Measurements from ENCODE around the gene PIEZO2.
"Not testable (repeated sequence)": the region's sequence is repeated elsewhere in the genome, so short reads cannot be mapped to it uniquely, and the experiment has no call there.

Gene PIEZO2

DNA sequence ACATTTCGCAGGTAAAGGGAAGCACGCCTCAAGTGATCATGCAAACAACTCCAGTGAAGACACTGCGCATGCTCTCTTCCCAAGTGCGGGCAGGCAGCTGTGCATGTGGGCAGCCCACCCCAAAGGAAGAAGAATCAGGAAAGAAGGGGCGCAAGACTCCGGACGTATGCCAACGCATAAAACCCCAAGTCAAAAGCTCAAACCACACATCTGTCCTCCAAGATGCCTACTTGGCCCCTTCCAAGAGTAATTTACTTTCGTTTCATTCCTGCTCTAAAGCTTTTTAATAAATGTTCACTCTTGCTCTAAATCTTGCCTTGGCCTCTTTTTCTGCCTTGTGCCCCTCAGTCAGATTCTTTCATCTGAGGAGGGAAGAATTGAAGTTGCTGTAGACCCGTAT lies 254.9 kb downstream of the PIEZO2 start:
- DNase-seq (ENCODE audit: low spot score), result no peak

DNA sequence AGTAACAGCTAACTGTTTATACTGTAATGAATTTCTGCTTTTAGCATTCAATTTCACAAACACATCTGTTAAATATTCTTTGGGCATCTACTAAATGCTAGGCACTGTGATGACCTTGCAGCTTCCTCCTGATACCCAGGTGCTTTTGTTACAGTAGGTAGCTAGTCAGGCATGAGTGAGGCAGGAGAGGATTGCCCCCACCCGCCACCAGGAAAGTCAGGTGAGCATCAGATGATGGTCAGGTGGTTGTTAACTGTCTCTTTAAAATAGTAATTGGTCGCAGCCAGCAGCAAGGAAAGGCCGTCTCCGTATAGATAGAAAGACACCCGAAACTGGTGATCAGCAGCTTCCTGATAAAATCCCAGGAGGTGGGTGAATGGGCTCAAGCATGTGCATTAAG lies 255.6 kb downstream of the PIEZO2 start:
- DNase-seq (ENCODE audit: low spot score), result no peak

DNA sequence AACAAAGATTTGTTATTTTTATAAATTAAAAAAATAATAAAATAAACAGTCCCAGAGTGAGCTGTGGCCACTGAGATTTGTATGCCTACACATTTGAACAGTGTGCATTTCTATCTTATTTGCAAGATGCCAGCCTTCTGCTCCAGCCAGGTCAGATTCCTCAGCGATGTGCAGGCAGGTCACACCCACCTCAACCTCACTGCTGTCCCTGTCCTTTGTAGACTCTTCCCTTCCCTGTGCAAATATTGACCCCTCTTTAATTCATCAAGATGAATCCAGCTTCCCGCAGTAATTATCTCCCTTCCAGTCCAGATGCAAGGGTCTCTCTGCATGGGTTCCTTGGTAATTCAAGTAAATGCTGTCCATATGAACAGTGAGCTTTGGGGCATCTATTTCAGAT lies 256.2 kb downstream of the PIEZO2 start:
- DNase-seq (ENCODE audit: low spot score), result no peak

DNA sequence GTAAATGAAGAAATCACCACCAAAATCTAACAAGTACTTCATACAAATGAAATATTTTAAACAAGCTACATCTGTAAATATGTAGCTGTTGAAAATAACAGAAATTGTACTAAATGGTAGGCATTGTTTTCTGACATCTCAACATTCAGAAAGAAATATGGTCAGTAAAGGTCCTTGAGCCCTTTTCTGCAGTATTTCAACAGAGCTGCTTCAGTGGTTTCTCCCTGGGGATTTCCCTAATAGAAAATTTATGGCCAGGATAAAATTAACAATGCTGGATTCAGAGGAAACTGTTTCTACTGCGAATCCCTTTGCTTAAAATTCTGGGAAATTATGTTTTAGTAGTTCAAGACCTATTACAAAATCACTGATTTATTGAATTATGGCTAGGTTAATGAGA lies 256.6 kb downstream of the PIEZO2 start:
- DNase-seq (ENCODE audit: low spot score), result no peak

DNA sequence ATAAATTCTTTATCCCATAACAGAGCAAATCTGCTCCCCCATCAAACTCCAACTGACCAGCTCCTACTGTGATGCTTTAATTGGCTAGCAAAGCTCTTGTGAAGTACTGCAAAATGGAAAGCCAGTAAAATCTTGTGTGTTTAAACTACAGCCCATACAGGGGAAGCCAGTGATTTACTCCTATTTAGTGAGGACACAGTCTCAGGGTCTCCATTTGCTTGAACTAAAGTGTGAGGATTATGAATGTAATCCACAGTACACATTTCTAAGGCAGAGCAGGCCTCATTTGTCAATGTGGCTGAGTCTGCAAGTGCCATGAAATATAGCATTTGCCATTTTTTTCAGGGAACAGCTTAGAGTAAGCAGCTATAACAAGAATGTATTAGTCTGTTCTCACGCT lies 259.3 kb downstream of the PIEZO2 start:
- DNase-seq (ENCODE audit: low spot score), result no peak

DNA sequence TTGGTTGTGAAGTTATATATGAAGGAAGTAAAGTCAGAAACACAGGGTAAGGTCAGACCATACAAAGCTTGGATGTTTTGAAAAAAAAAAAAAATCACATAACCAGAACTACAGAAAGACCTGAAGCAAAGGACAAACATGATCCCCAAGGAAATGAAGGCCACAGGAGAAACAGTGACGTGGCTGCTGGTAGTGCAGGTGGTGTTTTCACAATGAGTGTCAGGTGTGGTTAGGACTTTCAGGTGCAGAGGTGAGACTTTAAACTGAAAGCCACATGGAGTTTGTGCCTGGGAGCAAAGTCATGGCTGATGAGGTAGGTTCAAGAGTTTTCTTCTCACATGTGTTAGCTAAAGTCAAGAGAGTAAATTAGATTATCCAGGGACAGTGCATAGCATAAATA lies 270.7 kb downstream of the PIEZO2 start:
- no peak for DNase-seq (ENCODE audit: low spot score)

DNA sequence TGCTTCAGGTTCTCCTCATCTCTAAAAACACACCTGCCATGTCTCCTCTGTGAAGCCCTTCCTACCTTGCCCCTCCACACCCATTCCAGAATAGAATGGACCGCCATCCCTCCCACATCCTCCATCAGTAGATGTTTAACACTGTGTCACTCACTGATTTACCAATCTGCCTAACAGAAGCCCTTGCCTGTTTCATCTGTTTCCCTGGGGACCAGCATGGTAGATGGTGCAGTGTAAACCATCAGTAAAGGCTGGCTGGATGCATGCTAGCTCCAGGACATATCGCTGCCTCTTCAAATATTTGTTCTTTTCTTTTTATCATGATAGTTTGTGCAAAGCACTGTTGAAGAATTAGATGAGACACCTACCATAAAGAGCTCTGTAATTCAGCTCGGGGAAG lies 271.4 kb downstream of the PIEZO2 start:
- no peak for DNase-seq (ENCODE audit: low spot score)

DNA sequence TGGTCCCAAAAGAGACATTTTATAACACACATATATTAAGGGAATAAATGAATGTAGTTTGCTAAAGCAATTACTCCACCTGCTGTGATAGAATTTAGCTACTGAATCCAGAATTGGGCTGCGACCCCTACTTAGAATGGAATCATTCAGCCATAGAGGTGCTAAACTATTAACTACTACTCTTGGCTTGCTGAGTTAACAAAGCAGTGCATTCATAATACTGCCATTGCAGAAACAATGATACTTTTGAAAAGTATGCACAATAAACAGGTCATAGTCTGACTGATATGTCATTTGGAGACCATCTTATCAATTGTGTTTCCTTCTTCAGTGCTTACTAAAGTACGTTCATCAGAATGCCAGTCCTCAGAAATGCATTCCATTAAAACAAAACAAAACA lies 273.6 kb downstream of the PIEZO2 start:
- no peak for DNase-seq (ENCODE audit: low spot score)

DNA sequence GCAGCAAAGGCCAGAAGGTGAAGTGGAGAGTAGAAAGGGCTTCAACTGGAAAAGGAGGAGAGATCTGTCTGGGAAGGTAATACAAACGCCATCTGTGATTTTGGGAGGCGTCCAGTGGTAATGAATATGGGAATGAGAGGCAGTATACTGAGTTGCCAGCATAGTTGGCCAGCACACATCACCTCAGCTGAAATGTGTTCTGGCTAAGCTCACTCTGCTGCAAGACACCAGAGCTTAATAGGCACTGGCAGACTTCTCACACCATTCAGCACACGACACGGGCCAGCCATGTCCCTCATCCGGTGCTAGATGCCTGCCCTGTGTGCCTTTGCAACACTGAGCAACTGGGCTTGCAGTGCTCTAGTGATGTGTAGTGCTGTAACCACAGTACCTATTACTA lies 277.1 kb downstream of the PIEZO2 start:
- DNase-seq (ENCODE audit: low spot score), result no peak

DNA sequence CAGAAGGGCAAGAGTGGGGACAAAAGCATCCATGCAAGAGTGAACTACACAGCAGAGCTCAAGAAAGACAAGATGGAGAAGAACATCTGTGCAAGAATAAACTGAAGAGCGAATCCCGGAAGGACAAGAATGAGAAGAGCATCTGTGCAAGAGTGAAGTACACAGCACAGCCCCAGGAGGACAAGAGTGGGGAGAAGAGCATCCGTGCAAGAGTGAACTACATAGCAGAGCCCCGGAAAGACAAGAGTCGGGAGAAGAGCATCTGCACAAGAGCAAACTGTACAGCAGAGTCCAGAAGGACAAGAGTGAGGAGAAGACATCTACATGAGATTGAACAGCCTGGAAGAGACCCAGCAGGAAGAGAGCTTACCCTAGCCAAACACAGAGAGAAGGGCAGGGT lies 284.6 kb downstream of the PIEZO2 start:
- no peak for DNase-seq (ENCODE audit: low spot score)

DNA sequence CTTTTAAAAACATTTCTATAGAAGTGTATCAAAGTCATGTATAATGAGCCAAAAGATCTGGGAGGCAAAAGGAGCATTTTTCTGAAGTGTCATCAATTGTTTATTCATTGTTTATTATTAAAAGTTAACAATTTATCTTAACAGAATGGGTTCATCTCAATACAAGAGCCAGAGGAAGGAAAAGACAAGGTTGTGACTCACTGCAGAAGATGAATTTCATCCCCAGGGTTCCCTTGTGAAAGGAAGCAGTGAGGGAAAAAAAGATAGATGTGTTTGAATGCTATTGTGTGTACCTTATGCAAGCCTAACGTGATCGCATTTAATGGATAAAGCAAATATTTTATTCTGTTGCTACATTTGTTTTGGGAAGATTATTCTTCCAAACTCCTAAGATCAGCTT lies 286.3 kb downstream of the PIEZO2 start:
- no peak for DNase-seq (ENCODE audit: low spot score)

DNA sequence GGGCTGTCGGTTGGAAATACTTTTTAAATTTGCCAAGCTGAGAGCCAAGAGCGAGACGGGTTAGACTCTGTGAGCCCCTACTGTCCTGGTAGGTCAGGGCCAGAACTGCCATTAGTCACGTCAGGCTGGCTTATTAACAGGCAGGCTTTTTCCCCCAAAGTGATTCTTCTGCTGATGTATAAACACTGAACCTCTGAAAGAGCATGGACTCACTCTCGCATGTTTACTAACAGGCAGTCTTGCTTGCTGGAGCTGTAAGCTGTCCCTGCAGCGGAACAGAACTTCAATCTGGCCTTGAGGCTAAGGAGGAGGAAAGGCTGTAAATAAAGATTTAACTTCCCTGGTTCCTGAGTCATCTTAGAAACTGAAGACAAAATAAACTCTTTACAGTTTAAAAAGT lies 288.4 kb downstream of the PIEZO2 start:
- DNase-seq (ENCODE audit: low spot score), result no peak

DNA sequence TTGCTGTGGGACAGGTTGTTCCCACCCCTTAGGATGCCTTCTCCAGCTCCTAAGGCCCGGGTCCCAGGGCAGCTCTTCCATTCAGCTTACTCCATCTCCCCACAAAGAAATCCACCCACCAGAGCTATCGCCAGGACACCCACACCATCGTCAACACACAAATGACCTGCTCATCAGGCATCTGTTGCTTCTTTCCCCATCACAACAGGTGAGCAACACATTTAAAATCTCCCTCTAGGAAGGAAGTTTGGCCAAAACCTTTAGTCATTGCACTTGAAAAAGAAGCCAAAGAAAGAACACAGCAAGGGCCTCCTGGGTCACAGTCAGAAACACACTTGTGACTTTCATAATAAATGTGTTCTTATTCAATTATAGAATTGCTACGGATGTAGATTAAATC lies 289.0 kb downstream of the PIEZO2 start:
- no peak for DNase-seq (ENCODE audit: low spot score)

DNA sequence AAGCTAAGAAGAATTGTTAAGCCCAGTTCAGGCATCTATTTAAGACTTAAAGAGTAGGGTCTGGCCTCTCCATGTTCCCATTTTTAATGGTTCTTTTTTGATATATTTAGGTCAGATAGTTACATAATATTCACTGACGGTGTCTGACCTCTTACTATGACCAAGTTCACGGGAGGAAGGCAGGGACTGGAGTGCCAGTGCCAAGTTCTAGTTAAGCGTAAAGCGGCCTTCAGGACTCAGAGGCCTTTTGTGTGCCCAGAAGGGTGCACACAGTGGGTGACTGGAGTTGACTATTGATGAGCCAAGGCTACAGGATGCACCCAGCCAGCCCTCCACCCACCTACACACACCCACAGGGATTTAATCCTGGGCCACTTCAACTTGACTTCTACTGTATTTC lies 290.9 kb downstream of the PIEZO2 start:
- no peak for DNase-seq (ENCODE audit: low spot score)

DNA sequence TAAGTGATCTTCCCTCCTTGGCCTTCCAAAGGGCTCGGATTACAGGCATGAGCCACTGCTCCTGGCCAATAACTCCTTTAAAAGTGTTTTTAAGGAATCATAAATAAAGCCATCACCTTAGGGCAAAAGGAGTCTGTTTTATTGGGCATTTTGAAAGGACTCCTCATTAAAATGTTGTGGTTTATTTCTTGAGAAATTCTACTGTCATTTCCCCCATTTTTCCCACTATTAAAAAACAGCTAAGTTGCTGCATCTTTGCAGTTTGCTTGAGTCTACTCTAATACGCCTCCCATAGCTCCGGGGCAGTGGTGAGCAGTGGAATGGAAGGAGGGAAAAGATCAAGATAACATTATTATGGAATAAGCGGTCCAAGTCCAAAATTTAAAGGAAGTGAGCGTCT lies 293.2 kb downstream of the PIEZO2 start:
- no peak for DNase-seq (ENCODE audit: low spot score)

DNA sequence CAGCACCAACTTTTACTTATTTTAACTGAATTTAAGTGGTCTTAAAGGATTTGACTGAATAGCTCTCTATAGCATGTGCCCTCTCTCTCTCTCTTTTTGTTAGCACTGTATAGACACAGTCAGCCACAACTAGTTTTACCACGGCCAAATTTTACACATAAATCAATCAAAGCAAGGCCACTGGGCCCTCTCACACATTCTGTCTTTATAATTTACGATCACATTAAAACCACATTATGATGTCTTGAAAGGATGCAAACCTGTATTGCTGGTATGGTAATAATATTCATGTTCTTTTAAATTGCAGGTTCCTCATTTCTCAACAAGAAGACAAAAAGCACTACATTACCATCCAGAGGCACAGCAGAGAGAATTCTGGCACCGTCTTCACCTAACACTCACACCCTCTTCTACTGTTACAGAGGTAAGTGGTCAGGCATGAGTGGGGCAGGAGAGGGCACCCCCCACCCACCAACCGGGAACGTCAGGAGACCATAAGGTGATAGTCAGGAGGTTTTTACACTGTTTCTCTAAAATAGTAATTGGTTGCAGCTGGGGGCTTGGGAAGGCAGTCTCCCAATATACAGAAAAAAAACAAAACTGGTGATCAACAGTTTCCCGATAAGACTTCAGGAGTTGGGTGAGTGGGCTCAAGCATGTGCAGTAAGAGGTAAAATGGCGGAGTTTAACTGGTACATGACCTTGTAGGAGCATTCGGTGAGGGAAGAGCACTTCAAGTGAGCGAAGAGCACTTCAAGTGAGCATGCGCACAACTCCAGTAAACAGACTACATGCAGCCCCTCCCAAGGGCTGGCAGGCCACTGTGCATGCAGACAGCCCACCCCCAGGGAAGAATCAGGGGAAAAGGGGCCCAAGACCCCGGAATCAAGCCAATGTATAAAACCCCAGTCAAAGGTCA lies 296.7 kb downstream of the PIEZO2 start:
- DNase-seq (ENCODE audit: low spot score), result no peak

DNA sequence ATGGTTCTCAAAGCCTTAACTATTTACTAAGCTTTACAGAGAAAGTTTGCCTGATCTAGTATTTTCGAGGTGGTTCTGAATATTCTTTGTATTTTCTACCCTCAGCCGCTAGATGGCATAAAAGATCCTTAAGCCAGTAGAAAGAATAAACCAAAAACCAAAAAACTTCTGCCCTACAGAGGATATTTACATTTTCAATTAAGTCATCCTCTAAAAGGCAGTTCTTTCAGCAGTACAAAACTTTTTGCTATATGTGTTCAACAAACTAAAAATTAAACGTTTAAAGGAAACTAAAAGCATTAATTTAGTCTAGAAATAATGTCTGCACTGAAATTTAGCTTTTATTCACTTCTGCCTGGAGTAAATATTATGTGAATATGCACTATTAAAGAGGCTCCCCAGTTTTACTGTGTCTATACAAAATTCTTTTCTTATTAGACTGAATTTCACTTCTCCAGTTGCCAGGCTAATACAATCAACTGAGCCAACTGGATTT lies 297.5 kb downstream of the PIEZO2 start:
- no peak for DNase-seq (ENCODE audit: low spot score)

DNA sequence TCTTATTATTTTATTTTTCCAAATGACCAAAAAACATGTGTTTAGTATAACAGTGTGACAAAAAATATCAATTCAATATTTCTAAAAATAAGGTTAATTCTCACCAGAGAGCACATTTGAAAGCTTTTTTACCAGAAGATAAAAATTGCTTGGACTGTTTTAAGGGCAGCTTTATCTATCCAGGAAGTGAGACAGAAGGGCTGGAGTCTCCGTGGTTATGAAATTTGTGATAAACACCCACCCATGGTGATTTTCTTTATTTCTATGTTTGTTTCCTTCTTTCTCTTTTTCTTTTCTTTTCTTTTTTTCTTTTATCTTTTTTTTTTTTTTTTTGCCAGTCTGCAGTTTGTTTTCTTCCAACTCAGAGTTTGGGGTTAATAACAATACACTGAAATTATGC lies 298.5 kb downstream of the PIEZO2 start:
- DNase-seq (ENCODE audit: low spot score), result no peak

DNA sequence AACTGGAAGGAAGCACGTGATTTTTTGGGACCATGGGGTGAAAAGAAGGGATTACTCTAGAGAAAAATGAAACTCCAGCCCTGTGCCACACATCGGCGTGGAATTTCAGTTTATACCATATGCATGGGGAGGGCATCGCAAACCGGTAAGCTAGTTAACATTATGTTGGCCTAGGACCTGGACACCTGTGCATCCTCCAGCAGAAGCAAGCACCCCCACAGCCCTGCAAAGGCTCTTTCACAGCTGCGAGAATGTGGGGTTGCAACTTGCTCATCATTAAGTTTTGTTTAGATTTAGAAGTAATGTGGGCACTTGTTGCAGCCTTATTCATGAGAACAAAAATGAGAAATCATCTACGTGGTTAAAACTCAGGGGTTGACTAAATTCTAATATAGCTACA lies 299.2 kb downstream of the PIEZO2 start:
- DNase-seq (ENCODE audit: low spot score), result no peak

DNA sequence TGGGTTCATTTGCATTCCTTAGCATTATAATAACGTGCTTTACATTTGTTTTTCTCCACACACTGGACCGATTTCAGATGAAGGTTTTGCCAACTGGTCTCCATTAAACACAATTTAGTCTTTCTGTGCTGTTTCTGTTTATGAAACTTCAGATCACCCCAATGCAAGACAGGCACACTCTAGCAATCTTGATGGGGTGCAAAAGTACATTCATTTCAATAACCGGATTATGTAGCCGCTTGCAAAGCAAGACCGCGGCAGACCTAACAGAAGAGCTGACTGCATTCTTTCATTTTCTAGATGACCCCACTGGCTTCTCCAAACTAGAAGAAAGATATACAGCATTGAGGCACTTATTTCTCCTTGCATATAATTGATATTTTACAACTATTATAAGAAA lies 301.5 kb downstream of the PIEZO2 start:
- DNase-seq (ENCODE audit: low spot score), result no peak

DNA sequence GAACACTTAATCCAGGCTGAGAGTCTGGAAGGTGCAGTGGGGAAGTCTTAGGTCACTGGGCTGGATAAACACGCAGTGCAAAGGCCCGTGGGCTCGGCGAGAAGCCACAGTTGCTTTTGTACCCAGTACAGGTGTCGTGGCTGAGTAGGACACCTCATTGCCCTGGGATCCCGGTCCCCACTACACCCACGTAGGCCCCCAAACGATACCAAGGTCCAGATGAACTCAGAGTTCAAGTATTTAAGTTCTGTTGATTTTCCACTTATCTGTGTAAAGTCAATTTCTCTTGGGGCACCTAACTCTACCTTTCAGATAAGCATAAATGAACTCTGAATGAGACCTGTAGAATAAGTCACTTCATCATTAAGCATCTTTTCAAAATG lies 302.0 kb downstream of the PIEZO2 start:
- DNase-seq (ENCODE audit: low spot score), result no peak

DNA sequence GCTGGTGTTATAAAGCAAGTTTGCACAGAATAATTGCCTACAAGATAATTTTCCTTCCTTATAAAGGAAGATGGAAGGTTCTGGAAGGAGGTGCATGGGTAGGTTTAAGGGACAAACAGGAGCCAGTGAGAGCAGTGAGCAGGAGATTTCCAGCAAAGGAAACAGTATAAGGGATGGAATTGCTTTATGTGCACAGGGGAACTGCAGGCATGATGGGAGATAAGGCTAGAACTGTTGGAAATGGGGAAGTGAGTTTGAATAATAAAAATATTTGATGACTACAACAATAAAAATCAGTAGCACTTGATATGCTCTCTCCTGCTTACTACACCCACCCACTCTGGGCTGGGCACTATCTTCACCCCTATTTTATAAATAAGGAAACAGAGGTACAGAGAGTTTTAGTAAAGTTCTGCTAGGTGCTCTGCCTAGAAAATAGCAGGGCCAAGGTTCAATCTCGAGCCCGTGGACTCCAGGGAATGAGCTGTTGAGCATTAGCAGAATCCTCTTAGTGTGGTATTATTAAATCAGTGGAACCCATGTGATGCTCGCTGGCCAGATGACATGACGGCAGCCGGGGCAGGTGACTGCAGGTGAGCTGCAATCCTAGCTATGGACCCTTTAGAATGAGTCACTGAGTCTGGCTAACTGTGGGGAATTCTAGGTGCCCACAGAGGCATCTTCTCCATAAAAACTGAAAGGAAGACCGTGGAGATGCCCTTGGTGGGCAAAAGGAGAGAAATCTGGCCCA lies 302.5 kb downstream of the PIEZO2 start:
- DNase-seq (ENCODE audit: low spot score), result no peak

DNA sequence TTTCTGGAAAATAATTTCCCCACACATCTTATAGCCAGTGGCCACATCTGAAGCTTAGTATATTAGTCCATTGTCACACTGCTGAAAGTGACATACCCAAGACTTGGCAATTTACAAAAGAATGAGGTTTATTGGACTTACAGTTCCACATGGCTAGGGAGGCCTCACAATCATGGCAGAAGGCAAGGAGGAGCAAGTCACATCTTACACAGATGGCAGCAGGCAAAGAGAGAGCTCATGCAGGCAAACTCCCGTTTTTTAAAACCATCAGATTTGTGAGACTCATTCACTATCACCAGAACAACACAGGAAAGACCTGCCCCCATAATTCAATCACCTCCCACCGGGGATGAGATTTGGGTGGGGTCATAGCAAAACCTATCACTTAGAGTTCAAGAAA lies 303.3 kb downstream of the PIEZO2 start:
- not testable (repeated sequence) for DNase-seq (ENCODE audit: low spot score)
